Stimulated activated naive CD4-positive, alpha-beta T cell treated with Interleukin-2 at 50 U/mL for 16 hours (primary cell): ENCODE data around the gene TLNRD1.
"Not testable (repeated sequence)": the region's sequence is repeated elsewhere in the genome, so short reads cannot be mapped to it uniquely, and the experiment has no call there.

Experiments
- DNase-seq: peaks from one replicate; lab custom pipeline; 2025; lab: John Stamatoyannopoulos, UW

Gene TLNRD1

GRCh38 chr15:81000624-81001151, at the start of gene TLNRD1:
Gene TLNRD1, plus strand, starts transcription at chr15:81000923. Its CDS starts 1,349 bp downstream, at chr15:81002272.
- peak; percentile 81 for DNase-seq

GRCh38 chr15:80951941-80952340, 48.8 kb upstream of the TLNRD1 start:
- DNase-seq: no peak

GRCh38 chr15:80953001-80953952, 47.4 kb upstream of the TLNRD1 start:
- no peak for DNase-seq

GRCh38 chr15:80953953-80954778, 46.6 kb upstream of the TLNRD1 start:
- DNase-seq: no peak

- peak; percentile 63 for DNase-seq
Observed at GRCh38 chr15:80955571-80956452, 44.9 kb upstream of the TLNRD1 start.

GRCh38 chr15:80957556-80957955, 43.2 kb upstream of the TLNRD1 start:
- DNase-seq: no peak

- DNase-seq: no peak
Observed at GRCh38 chr15:80957976-80958375, 42.7 kb upstream of the TLNRD1 start.

GRCh38 chr15:80958818-80959495, 41.8 kb upstream of the TLNRD1 start:
- DNase-seq: no peak

GRCh38 chr15:80965454-80965853, 35.3 kb upstream of the TLNRD1 start:
- not testable (repeated sequence) for DNase-seq

- no peak for DNase-seq
Observed at GRCh38 chr15:80966431-80967197, 34.1 kb upstream of the TLNRD1 start.

GRCh38 chr15:80967451-80967850, 33.3 kb upstream of the TLNRD1 start:
- no peak for DNase-seq

- no peak for DNase-seq
Observed at GRCh38 chr15:80967991-80968510, 32.7 kb upstream of the TLNRD1 start.

- DNase-seq: no peak
Observed at GRCh38 chr15:80969316-80969715, 31.4 kb upstream of the TLNRD1 start.

- DNase-seq: peak; percentile 31
Observed at GRCh38 chr15:80970018-80970657, 30.6 kb upstream of the TLNRD1 start.

GRCh38 chr15:80970658-80971057, 30.1 kb upstream of the TLNRD1 start:
- DNase-seq: no peak

- DNase-seq: no peak
Observed at GRCh38 chr15:80971143-80971542, 29.6 kb upstream of the TLNRD1 start.

- DNase-seq: no peak
Observed at GRCh38 chr15:80972276-80972675, 28.4 kb upstream of the TLNRD1 start.

GRCh38 chr15:80974914-80975313, 25.8 kb upstream of the TLNRD1 start:
- DNase-seq: no peak

GRCh38 chr15:80976851-80977250, 23.9 kb upstream of the TLNRD1 start:
- DNase-seq: no peak
